GM18909 (cell line): ENCODE results near the gene LUC7L.
"Not testable (repeated sequence)": the region's sequence is repeated elsewhere in the genome, so short reads cannot be mapped to it uniquely, and the experiment has no call there.

ENCODE experiments used
- ATAC-seq: cut with Tn5 transposase; IDR thresholded peaks from one replicate; pipeline ENCODE4 v1.9.1; 2021; ENCODE audit warnings: mild to moderate bottlenecking; ENCODE audit not compliant: unreplicated experiment, poor library complexity

LUC7L gene

GRCh38 chr16:264440-264951 lies 35.2 kb upstream of the LUC7L start:
- ATAC-seq, result no peak

DNA sequence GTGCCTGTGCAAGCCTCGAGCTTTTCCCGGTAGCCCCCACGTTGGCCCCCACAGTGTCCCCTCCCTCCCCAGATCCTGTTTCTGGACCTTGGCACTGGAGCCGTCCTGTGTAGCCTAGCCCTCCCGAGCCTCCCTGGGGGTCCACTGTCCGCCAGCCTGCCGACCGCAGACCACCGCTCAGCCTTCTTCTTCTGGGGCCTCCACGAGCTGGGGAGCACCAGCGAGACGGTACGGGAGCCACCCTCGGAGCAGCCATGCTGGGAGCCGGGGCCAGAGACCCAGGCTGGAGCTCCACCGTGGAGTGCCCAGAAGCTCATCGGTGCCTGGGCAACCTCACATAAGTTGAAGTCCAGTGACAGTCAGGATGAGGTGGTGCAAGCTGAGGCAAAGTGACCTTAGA lies 34.7 kb upstream of the LUC7L start:
- no peak for ATAC-seq

- no peak for ATAC-seq
Measured at GRCh38 chr16:263182-263774, 34.0 kb upstream of the LUC7L start.

- ATAC-seq, result no peak
Measured at GRCh38 chr16:262121-262745, 33.0 kb upstream of the LUC7L start.

DNA sequence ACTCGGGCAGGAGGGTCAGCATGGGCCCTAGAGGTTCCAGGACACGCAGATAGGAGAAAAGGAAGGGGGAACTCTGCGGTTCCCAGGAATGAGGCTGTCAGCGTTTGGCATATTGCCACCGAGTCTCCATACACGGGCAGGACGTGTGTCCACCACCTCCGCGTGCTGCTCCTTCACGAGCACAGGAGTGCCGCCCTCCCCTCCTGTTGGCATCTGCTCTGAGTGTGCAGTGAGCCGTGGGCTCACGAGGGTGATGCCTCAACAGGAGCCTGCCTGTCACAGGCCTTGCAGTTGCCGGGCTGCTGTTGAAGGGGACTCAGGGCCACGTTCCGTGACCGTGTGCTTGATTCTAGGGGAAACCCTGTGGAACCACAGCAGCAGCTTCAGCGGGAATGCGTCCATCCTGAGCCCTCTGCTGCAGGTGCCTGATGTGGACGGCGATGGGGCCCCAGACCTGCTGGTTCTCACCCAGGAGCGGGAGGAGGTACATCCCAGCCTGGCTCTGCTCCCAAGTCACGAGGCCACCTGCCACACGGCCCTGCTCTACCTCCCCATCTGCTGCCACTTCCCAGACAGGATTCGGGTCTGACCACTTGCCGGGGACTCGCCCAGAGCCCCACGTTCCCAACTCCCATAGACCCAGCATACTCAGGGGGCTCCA lies 31.9 kb upstream of the LUC7L start:
- ATAC-seq, result no peak

DNA sequence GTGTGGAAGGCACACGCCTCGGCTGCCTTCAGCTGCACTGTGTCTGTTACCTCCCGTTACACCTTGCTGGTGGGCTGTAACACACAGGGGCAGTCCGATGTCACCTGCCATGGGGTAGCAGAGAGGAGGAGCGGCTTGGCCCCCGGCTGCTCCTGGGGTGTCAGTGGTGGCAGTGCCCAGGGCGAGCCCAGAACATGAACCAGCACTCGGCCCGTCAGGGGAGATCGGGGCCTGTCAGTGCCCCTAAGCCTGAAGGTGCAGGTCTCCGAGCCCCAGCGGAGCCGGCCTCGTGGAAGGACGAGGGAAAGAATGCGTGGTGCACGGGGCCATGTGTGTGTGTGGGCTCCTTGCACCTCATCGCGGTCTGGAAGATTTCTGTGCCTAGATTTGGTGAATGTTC lies 31.1 kb upstream of the LUC7L start:
- no peak for ATAC-seq

GRCh38 chr16:259814-260253 lies 30.6 kb upstream of the LUC7L start:
- no peak for ATAC-seq

DNA sequence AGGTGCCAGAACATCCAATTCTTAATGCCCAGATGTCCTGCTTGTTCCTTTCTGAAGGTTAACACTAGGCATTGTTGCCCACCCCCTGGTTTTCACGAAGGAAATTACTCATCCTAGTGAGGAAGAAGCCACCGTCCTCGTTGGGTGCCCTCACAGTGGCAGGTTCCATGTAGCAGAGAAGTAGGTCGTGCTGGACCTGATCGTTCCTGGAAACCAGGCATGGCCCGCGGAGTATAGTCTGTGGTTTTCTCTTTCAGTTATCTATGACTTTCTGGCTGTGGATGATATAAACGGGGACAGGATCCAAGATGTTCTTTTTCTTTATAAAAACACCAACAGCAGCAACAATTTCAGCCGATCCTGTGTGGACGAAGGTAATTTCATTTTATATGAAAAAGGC lies 30.0 kb upstream of the LUC7L start:
- no peak for ATAC-seq

DNA sequence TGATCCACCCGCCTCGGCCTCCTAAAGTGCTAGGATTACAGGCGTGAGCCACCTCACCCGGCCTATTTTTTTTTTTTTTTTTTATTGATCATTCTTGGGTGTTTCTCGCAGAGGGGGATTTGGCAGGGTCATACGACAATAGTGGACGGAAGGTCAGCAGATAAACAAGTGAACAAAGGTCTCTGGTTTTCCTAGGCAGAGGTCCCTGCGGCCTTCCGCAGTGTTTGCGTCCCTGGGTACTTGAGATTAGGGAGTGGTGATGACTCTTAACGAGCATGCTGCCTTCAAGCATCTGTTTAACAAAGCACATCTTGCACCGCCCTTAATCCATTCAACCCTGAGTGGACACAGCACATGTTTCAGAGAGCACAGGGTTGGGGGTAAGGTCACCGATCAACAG lies 28.8 kb upstream of the LUC7L start:
- not testable (repeated sequence) for ATAC-seq

DNA sequence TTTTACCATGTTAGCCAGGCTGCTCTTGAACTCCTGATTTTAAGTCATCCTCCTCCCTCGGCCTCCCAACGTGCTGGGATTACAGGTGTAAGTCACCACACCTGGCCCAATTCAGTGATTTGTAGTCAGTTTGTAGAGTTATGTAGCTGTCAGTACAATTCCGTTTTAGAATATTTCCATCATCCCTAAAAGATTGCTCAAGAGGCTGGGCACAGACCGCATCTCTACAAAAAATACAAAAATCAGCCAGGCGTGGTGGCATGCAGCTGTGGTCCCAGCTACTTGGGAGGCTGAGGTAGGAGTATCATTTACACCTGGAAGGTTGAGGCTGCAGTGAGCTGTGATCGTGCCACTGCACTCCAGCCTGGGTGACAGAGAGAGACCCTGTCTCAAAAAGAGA lies 25.9 kb upstream of the LUC7L start:
- no peak for ATAC-seq

DNA sequence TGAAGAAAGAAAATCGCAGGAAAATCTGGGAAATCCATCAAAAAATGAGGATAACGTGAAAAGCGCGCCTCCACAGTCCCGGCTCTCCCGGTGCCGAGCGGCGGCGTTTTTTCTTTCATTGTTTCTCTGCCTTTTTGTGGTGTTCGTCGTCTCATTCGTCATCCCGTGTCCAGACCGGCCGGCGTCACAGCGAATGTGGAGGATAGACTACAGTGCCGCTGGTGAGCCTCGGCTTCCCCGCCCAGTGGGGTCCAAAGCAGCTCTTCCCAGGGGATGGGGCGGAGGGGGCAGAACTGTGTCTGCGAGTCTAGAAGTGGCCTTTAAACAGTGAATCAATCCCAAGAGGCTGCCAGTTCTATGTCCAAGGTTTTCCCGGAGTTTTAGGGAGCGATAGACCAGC lies 25.2 kb upstream of the LUC7L start:
- ATAC-seq, result no peak

DNA sequence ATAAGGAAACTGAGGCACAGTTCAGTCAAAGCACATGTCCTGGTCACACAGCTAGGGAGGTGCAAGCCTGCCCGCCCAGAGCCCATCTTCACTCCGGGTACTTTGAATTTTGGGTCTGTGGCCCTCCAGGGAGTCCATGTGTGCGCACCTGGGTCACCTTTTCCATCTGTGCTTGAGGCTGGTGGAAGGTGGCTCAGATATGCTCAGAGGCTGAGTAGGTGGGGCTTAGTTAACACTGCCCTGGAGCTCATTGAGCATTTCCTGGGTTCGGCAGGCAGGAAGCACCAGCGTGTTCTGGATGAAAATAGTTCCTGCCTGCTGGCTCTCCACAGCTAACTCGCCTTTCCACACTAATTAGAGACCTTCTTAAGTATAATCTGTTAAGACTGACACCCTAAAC lies 24.6 kb upstream of the LUC7L start:
- no peak for ATAC-seq

DNA sequence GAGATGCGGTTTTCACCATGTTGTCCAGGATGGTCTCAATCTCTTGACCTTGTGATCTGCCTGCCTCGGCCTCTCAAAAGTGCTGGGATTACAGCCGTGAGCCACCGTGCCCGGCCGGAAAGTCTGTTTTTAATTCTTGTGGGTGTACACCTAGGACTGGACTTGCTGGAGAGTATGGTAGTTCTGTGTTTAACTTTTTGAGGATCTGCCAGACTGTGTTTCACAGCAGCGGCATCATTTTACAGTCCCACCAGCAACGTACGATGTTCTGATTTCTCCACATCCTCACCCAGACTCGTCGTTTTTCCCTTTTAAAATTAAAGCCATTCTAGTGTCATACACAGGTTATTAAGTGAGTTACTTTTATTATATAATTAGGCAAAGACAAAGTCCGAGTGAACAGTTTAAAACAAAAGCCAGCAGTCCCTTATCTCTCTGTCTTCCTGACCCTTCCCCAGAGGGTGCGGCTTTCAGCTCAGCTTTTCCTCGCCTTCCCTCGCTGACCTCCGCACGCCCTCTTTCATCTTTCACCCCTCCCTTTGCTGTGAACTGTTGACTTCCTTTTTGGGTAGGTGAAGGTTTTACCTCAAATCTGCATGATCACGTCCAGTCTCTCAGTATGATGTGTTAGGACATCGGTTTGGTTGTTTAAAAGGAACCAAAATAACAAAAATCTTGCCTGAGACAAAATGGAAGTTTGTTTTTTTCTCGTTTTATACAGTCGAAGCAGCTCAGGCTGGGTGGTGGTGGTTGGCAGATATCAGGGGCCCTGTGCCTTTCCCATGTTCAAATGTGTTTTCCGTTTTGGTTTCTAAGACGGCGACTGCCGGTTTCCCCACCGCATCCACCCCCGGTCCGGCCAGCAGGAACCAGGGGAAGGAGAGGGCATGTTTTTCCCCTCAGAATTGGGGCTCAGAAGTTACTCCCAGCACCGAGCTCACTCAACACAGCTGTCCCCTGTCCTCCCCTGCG lies 23.4 kb upstream of the LUC7L start:
- ATAC-seq, result no peak

DNA sequence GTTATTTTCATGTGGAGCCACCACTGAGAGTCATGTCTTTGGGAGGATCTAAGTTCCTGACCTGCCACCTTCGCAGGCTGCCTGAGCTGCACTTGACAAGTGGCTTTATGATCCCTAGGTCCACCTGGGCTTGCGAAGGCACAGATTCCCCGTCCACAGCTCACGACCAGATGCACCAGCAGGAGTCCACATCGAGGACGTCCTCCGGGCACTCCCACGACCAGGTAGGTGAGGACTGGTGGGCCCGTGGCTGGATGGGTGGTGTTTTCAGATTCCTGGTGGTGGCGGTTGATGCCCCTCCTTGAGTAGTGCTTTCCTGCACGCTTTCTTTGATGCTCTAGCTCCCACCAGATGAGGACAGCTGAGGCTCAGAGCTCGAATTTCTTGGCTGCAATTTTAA lies 20.2 kb upstream of the LUC7L start:
- ATAC-seq, result no peak

DNA sequence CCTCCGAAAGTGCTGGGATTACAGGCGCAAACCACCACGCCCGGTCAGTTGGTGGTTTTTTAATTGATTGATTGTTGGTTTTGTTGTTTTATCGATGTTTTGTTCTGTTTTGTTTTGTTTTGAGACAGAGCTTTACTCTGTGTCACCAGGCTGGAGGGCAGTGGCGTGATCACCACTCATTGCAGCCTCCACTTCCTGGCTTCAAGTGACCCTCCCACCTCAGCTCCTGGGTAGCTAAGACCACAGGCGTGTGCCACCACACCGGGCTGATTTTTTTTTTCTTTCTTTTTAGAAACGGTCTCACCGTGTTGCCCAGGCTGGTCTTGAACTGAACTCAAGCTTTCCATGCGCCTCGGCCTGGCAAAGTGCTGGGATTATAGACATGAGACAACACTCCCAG lies 17.8 kb upstream of the LUC7L start:
- ATAC-seq, result no peak

DNA sequence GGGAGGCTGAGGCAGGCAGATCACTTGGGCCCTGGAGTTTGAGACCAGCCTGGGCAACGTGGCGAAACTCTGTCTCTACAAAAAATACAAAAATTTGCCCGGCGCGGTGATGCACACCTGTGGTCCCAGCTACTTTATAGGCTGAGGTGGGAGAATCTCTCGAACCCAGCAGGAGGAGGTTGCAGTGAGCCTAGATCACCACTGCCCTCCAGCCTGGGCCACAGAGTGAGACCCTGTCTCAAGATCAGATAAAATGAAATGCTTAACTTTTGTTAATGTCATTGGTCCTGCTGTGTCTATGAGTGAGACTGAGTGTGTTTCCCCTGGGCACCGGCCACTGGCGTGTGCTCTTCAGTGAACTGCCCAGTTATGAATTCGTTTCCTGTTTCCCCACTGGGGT lies 15.9 kb upstream of the LUC7L start:
- ATAC-seq, result no peak

- ATAC-seq, result no peak
Measured at GRCh38 chr16:243348-243747, 14.1 kb upstream of the LUC7L start.

GRCh38 chr16:242281-242680 lies 13.0 kb upstream of the LUC7L start:
- ATAC-seq, result no peak

GRCh38 chr16:240559-240958 lies 11.3 kb upstream of the LUC7L start:
- ATAC-seq, result no peak

GRCh38 chr16:239948-240277 lies 10.7 kb upstream of the LUC7L start:
- no peak for ATAC-seq
